ENCODE measurements around the gene STAT4.

STAT4 gene

GRCh38 chr2:191036363-191036762 lies 114.4 kb downstream of the STAT4 start:
- Histone ChIP-seq H3K4me1 (ENCODE audit: control insufficient read depth, low read length) (no peaks in the 10 kb centered on the region), H3K79me2 (ENCODE audit: control insufficient read depth, low read length) (no peaks in the 10 kb centered on the region), H3K27ac (ENCODE audit: low read depth, low read length) (no peak overlapping the region), H3K27me3 (ENCODE audit: control insufficient read depth, low read length) (peaks cover 6% of the 10 kb centered on the region), H3K4me3 (ENCODE audit: low read length) (no peak overlapping the region), H3K9me2 (replicated peaks; ENCODE audit: control insufficient read depth, low read length) (no peaks in the 10 kb centered on the region), H3K4me2 (ENCODE audit: low read length) (no peak overlapping the region), H3F3A (ENCODE audit: control insufficient read depth, insufficient read depth) (no peaks in the 10 kb centered on the region), H3K9me3 (ENCODE audit: control insufficient read depth, insufficient read depth, low read length) (no peaks in the 10 kb centered on the region), H3K36me3 (ENCODE audit: control insufficient read depth, low read length) (no peaks in the 10 kb centered on the region), H4K20me1 (ENCODE audit: control insufficient read depth, insufficient read depth, low read depth, low read length) (no peaks in the 10 kb centered on the region)
- TF ChIP-seq CTCF (IDR thresholded peaks at IDR 0.05; ENCODE audit: low read depth, low read length, poor library complexity, severe bottlenecking): no peak
- no peak for TF ChIP-seq EZH2phosphoT487 (IDR thresholded peaks at IDR 0.05; ENCODE audit: borderline replicate concordance, low read length)

- no peak overlapping the region for H3K4me3 ChIP-seq (ENCODE audit: low read length)
- no peaks in the 10 kb centered on the region for H3K9me2 ChIP-seq (replicated peaks; ENCODE audit: control insufficient read depth, low read length)
- no peaks in the 10 kb centered on the region for H4K20me1 ChIP-seq (ENCODE audit: control insufficient read depth, insufficient read depth, low read depth, low read length)
- no peaks in the 10 kb centered on the region for H3K9me3 ChIP-seq (ENCODE audit: control insufficient read depth, insufficient read depth, low read length)
- H3K36me3 ChIP-seq (ENCODE audit: control insufficient read depth, low read length): no peaks in the 10 kb centered on the region
- H3K79me2 ChIP-seq (ENCODE audit: control insufficient read depth, low read length): no peaks in the 10 kb centered on the region
- no peak overlapping the region for H3K27ac ChIP-seq (ENCODE audit: low read depth, low read length)
- no peak for TF ChIP-seq CTCF (IDR thresholded peaks at IDR 0.05; ENCODE audit: low read depth, low read length, poor library complexity, severe bottlenecking)
- H3F3A ChIP-seq (ENCODE audit: control insufficient read depth, insufficient read depth): no peaks in the 10 kb centered on the region
- H3K4me1 ChIP-seq (ENCODE audit: control insufficient read depth, low read length): no peaks in the 10 kb centered on the region
- H3K27me3 ChIP-seq (ENCODE audit: control insufficient read depth, low read length): peaks cover 4% of the 10 kb centered on the region
- no peak overlapping the region for H3K4me2 ChIP-seq (ENCODE audit: low read length)
Measured at GRCh38 chr2:191032588-191033429, 118.0 kb downstream of the STAT4 start.

GRCh38 chr2:191031256-191031655 lies 119.5 kb downstream of the STAT4 start:
- Histone ChIP-seq H3K4me2 (ENCODE audit: low read length) (no peak overlapping the region), H3K79me2 (ENCODE audit: control insufficient read depth, low read length) (no peaks in the 10 kb centered on the region), H3K27me3 (ENCODE audit: control insufficient read depth, low read length) (peaks cover 4% of the 10 kb centered on the region), H3K9me2 (replicated peaks; ENCODE audit: control insufficient read depth, low read length) (no peaks in the 10 kb centered on the region), H3F3A (ENCODE audit: control insufficient read depth, insufficient read depth) (no peaks in the 10 kb centered on the region), H3K4me1 (ENCODE audit: control insufficient read depth, low read length) (no peaks in the 10 kb centered on the region), H3K27ac (ENCODE audit: low read depth, low read length) (no peak overlapping the region), H4K20me1 (ENCODE audit: control insufficient read depth, insufficient read depth, low read depth, low read length) (no peaks in the 10 kb centered on the region), H3K9me3 (ENCODE audit: control insufficient read depth, insufficient read depth, low read length) (no peaks in the 10 kb centered on the region), H3K4me3 (ENCODE audit: low read length) (no peak overlapping the region), H3K36me3 (ENCODE audit: control insufficient read depth, low read length) (no peaks in the 10 kb centered on the region)
- TF ChIP-seq EZH2phosphoT487 (IDR thresholded peaks at IDR 0.05; ENCODE audit: borderline replicate concordance, low read length): no peak
- no peak for TF ChIP-seq CTCF (IDR thresholded peaks at IDR 0.05; ENCODE audit: low read depth, low read length, poor library complexity, severe bottlenecking)
